DMS53 (cell line): ENCODE measurements around the gene KRTAP5-11.
"Not testable (repeated sequence)": the region's sequence is repeated elsewhere in the genome, so short reads cannot be mapped to it uniquely, and the experiment has no call there.

Experiments
- DNase-seq: peaks from one replicate; lab custom pipeline; 2025; lab: John Stamatoyannopoulos, UW

KRTAP5-11 gene

DNA sequence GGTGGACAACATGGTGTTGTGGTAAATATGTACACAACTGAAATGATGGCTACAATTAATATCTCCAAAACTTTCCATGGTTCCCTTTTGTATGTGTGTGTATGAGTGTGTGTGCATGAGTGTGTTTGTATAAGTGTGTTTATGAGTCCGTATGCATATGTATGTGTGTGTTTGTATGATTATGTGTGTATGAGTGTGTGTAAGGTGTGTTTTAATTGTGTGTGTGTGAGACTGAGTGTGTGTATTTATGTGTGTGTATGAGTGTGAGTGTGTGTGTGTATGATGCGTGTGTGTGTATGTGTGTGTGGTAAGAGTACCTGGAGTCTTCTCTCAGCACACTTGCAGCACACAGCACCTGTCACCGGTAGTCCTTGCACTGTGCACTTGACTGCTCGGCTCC lies 26.7 kb downstream of the KRTAP5-11 start:
- no peak for DNase-seq

GRCh38 chr11:71555508-71555907 lies 27.2 kb downstream of the KRTAP5-11 start:
- DNase-seq, result no peak

GRCh38 chr11:71554996-71555395 lies 27.7 kb downstream of the KRTAP5-11 start:
- DNase-seq, result no peak

GRCh38 chr11:71551711-71552110 lies 31.0 kb downstream of the KRTAP5-11 start:
- no peak for DNase-seq

- peak; percentile 31 for DNase-seq
Observed at GRCh38 chr11:71548716-71549151, 33.9 kb downstream of the KRTAP5-11 start.

DNA sequence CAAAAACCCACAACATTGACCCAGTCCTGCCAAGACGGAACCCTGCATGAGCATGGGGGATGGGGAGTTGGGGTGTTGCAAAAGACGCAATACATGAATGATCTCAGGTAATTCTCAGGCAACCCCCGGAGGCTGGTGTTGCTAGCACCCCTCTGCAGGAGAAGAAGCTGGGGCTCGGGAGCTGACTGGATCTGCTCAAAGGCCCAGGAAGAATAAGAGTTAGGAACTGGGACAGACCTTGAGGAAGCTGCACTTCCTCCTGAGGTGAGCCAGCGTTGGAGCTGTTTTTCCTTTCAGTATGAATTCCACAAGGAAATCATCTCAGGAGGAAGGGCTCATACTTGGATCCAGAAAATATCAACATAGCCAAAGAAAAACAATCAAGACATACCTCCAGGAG lies 34.6 kb downstream of the KRTAP5-11 start, which contains the start of gene KRTAP5-9:
Gene KRTAP5-9, plus strand, starts transcription at position 301 of the 400 bp plus-strand sequence. CDS start 238 bp downstream, outside the sequence.
- DNase-seq, result no peak

- no peak for DNase-seq
Observed at GRCh38 chr11:71545405-71545966, 37.2 kb downstream of the KRTAP5-11 start.

DNA sequence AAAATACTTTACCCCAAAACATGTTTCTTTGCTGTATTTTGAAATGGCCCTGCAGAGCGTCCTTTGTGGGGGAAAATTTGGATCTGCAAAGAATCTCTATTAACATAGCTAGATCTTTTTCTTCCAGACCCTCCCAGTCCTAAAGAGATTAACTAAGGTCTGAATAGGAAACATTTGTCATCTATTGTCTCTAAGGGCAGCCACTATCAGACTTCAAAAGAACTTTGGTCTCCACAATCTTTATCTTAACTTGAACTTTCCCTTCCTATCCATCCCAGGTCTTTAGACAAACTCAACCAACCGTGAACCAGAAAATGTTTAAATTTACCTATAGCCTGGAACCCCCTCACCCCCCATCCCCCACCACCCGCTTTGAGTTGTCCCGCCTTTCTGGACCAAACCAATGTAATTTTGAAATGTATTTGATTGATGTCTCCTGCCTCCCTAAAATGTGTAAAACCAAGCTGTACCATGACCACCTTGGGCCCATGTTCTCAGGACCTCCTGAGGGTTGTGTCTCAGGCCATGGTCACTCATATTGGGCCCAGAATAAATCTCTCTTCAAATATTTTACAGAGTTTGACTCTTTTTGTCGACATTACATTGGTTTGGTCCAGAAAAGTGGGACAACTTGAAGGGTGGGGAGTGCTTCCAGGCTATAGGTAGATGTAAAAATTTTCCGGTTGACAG lies 38.0 kb downstream of the KRTAP5-11 start:
- DNase-seq, result no peak

DNA sequence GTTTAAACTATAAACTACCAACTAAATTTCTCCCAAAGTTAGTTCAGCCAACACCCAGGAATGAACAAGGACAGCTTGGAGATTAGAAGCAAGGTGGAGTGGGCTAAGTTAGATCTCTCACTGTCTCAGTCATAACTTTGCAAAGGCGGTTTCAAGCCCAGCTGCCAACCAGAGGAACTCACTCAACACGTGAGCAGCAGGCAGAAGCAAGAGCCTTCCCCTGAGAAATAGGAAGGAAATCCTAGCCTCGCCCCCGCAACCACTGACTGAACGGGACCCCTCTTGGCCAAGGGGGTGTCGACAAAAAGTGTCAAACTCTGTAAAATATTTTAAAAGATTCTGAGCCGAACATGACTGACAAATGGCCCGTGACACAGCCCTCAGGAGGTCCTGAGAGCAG lies 38.8 kb downstream of the KRTAP5-11 start:
- DNase-seq, result no peak

DNA sequence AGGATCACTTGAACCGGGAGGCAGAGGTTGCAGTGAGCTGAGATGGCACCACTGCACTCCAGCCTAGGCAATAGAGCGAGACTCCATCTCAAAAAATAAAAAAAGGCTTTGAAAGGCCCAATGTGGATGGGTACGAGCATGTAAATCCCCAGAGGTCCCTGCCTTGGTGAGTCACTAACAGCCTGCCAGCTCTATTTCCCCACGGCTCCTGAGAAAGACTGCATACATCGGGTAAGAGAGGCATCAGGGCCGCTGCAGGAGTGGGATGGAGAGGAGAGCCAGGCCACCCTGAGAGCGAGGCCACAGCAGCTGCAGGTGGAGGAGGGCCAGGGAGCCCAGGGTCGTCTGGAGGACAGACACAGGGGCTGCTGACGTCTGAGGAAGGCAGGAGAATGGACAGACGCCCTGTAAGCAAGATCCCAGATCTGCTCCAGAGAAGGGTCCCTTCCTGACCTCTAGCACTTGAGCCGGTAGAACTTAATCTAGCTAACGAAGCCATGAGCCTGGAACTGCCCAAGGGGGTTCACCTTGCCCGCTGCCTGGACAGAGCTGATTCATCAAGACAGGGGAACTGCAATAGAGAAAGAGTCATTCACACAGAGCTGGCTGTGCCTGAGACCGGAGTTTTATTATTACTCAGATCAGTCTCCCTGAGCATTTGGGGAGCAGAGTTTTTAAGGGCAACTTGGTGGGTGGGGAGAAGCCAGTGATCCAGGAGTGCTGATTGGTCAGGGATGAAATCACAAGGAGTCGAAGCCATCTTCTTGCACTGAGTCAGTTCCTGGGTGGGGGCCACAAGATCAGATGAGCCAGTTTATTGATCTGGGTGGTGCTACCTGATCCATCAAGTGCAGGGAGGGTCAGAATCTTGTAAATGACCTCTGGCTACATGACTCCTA lies 39.5 kb downstream of the KRTAP5-11 start:
- no peak for DNase-seq

DNA sequence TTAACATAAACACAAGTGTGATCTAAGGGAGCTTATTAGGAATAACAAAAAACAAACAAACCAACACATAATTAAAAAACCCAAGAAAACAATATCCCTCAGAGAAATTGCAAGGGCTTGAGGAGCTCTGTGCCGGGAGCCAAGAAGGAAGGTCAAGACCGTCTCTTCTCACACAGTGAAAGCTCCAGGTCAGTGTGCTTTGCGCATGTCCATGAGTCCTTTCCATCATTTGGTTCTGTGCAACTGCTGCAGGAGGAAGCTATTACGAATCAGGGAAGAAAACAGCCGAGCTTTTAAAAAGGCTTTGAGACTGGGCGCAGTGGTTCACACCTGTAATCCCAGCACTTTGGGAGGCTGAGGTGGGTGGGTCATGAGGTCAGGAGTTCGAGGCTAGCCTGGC lies 40.3 kb downstream of the KRTAP5-11 start:
- no peak for DNase-seq

GRCh38 chr11:71540521-71541304 lies 42.0 kb downstream of the KRTAP5-11 start:
- not testable (repeated sequence) for DNase-seq

- not testable (repeated sequence) for DNase-seq
Observed at GRCh38 chr11:71539971-71540370, 42.7 kb downstream of the KRTAP5-11 start.

DNA sequence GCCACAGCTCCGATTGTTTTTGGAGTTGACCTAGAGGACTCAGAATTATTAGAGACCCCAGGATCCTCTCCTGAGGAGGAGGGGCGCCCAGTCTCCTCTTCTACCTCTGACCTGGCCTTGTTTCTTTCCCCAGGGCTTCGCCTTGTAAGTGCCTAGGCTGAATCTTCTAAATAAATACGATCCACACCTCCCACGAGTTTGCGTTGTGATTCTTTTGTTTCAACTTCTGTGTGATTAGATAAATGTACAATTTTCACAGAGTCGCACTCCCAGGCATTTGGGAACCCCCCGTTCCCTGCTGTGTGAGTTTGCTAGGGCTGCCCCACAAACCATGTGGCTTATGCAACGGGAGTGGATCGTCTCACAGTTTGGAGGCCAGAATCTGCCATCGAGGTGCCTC lies 43.7 kb downstream of the KRTAP5-11 start:
- DNase-seq, result no peak

DNA sequence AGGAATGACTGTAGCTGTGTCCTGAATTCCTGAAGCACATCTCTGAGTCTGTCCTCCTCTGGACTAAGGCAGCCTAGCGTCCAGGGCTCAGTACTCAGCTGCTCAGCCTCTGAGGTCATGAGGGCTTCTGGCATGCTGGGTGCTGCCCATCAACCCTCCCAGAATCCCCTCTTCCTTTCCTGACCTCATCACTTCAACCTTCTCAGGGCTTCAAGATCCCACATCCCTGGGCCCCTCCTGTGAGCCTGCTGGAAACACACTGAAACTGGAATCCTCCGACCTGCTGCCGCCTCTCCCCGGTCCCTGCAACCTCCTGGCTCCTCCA lies 44.0 kb downstream of the KRTAP5-11 start:
- DNase-seq, result peak; percentile 60

DNA sequence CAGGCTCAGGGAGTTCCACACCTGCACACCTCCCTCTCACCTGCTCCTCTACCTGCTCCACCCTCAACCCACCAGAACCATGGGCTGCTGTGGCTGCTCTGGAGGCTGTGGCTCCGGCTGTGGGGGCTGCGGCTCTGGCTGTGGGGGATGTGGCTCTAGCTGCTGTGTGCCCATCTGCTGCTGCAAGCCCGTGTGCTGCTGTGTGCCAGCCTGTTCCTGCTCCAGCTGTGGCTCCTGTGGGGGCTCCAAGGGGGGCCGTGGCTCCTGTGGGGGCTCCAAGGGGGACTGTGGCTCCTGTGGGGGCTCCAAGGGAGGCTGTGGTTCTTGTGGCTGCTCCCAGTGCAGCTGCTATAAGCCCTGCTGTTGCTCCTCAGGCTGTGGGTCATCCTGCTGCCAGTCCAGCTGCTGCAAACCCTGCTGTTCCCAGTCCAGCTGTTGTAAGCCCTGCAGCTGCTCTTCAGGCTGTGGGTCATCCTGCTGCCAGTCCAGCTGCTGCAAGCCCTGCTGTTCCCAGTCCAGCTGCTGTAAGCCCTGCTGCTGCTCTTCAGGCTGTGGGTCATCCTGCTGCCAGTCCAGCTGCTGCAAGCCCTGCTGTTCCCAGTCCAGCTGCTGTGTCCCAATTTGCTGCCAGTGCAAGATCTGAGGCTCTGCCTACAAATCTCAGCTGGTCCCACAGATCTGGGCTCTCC lies 44.6 kb downstream of the KRTAP5-11 start, which contains the start of gene KRTAP5-8:
Gene KRTAP5-8, plus strand, starts transcription at position 49 of the 689 bp plus-strand sequence. Its CDS starts 31 bp downstream, at position 80.
- peak; percentile 79 for DNase-seq

GRCh38 chr11:71537537-71537936 lies 45.1 kb downstream of the KRTAP5-11 start:
- DNase-seq, result peak; percentile 54

- DNase-seq, result no peak
Observed at GRCh38 chr11:71535825-71536224, 46.9 kb downstream of the KRTAP5-11 start.

DNA sequence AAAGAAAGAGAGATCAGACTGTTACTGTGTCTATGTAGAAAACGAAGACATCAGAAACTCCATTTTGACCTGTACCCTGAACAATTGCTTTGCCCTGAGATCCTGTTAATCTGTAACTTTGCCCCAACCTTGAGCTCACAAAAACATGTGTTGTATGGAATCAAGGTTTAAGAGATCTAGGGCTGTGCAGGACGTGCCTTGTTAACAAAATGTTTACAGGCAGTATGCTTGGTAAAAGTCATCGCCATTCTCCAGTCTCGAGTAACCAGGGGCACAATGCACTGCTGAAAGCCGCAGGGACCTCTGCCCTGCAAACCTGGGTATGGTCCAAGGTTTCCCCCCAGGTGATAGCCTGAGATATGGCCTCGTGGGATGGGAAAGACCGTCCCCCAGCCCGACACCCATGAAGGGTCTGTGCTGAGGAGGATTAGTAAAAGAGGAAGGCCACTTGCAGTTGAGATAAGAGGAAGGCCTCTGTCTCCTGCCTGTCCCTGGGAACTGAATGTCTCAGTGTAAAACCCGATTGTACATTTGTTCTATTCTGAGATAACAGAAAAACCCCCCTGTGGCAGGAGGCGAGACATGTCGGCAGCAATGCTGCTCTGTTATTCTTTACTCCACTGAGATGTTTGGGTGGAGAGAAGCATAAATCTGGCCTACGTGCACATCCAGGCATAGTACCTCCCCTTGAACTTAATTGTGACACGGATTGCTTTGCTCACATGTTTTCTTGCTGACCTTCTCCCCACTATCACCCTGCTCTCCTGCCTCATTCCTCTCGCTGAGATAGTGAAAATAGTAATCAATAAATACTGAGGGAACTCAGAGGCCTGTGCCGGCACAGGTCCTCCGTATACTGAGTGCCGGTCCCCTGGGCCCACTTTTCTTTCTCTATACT lies 47.7 kb downstream of the KRTAP5-11 start:
- not testable (repeated sequence) for DNase-seq

GRCh38 chr11:71532036-71532610 lies 50.6 kb downstream of the KRTAP5-11 start:
- DNase-seq, result no peak
